GM18951 (cell line): Measurements from ENCODE around the gene EHD1.

Experiments used
- POLR2A ChIP-seq: IDR thresholded peaks from 4 replicates; pipeline ENCODE4 v1.6.1; 2011; ENCODE audit warnings: mild to moderate bottlenecking; ENCODE audit not compliant: insufficient read length, insufficient read depth; ENCODE audit errors: extremely low read depth
- in situ Hi-C: fragments of 300-500 bp; cut with MboI; formaldehyde crosslinking; loops from one replicate; pipeline ENCODE4 v1.12.0; 2022; ENCODE audit warnings: low sequenced_read_pairs, mixed read lengths, inconsistent platforms; ENCODE audit not compliant: unreplicated experiment

The EHD1 gene

GRCh38 chr11:64882243-64882642 lies 3.8 kb upstream of the EHD1 start:
- in situ Hi-C loops = no loop called here
- TF ChIP-seq POLR2A = no peak

GRCh38 chr11:64881476-64881875 lies 3.1 kb upstream of the EHD1 start:
- TF ChIP-seq POLR2A = no peak
- in situ Hi-C loops = no loop called here

- no peak for TF ChIP-seq POLR2A
- in situ Hi-C loops = no loop called here
These were observed 2.0 kb upstream of the EHD1 start for GRCh38 chr11:64880240-64881001.

GRCh38 chr11:64879244-64879900 lies 951 bp upstream of the EHD1 start:
- in situ Hi-C loops = no loop called here
- no peak for TF ChIP-seq POLR2A

GRCh38 chr11:64878223-64878493 lies 263 bp downstream of the EHD1 start:
- in situ Hi-C loops = no loop called here
- no peak for TF ChIP-seq POLR2A

- in situ Hi-C loops = no loop called here
- TF ChIP-seq POLR2A = no peak
These were observed 815 bp downstream of the EHD1 start for GRCh38 chr11:64877390-64878222.

- in situ Hi-C loops = no loop called here
- no peak for TF ChIP-seq POLR2A
These were observed 1.5 kb downstream of the EHD1 start for GRCh38 chr11:64876835-64877341.

GRCh38 chr11:64876229-64876750 lies 2.1 kb downstream of the EHD1 start:
- in situ Hi-C loops = no loop called here
- TF ChIP-seq POLR2A = no peak

GRCh38 chr11:64875369-64876228 lies 2.8 kb downstream of the EHD1 start:
- in situ Hi-C loops = no loop called here

GRCh38 chr11:64874308-64875240 lies 3.8 kb downstream of the EHD1 start:
- in situ Hi-C loops = no loop called here
- TF ChIP-seq POLR2A = no peak

More at GRCh38 chr11:64875369-64876228, 2.8 kb downstream of the EHD1 start:
- no peak for TF ChIP-seq POLR2A

GRCh38 chr11:64872790-64873488 lies 5.5 kb downstream of the EHD1 start:
- in situ Hi-C loops = no loop called here
- no peak for TF ChIP-seq POLR2A
